Trophoblast cell (in vitro differentiated cells and primary cell): ENCODE measurements around the gene CHMP3.

Source experiments
- DNase-seq, 2 donors: peaks; one replicate each; pipeline ENCODE4 v3.0.0-alpha.2; 2016
- H2AFZ ChIP-seq: 2 replicates; pipeline ENCODE4 v1.6.1; 2013; ENCODE audit warnings: low read length, moderate library complexity, mild to moderate bottlenecking; ENCODE audit not compliant: insufficient read depth, poor library complexity
- H2AK5ac ChIP-seq: 2 replicates; pipeline ENCODE4 v1.6.1; 2013; ENCODE audit warnings: mild to moderate bottlenecking, low read length
- H2BK120ac ChIP-seq: 2 replicates; pipeline ENCODE4 v1.6.1; 2013; ENCODE audit warnings: low read length, mild to moderate bottlenecking, moderate library complexity; ENCODE audit not compliant: insufficient read depth, poor library complexity
- H2BK12ac ChIP-seq: 2 replicates; pipeline ENCODE4 v1.6.1; 2013; ENCODE audit warnings: mild to moderate bottlenecking, low read length, moderate library complexity
- H2BK5ac ChIP-seq: 2 replicates; pipeline ENCODE4 v1.6.1; 2013; ENCODE audit warnings: low read length, low read depth, moderate library complexity, mild to moderate bottlenecking; ENCODE audit not compliant: poor library complexity
- H3K14ac ChIP-seq: 2 replicates; pipeline ENCODE4 v1.6.1; 2013; ENCODE audit warnings: mild to moderate bottlenecking, low read length
- H3K18ac ChIP-seq: 2 replicates; pipeline ENCODE4 v1.6.1; 2013; ENCODE audit warnings: mild to moderate bottlenecking, low read length
- H3K23ac ChIP-seq: 2 replicates; pipeline ENCODE4 v1.6.1; 2013; ENCODE audit warnings: low read length
- H3K27ac ChIP-seq: 2 replicates; pipeline ENCODE4 v1.5.1; 2013; ENCODE audit warnings: low read depth, mild to moderate bottlenecking, inconsistent platforms, low read length, moderate library complexity
- H3K27me3 ChIP-seq: 2 replicates; pipeline ENCODE4 v1.6.1; 2013; ENCODE audit warnings: inconsistent platforms, mild to moderate bottlenecking, low read length, moderate library complexity; ENCODE audit not compliant: insufficient read depth
- H3K36me3 ChIP-seq, 2 experiments: 1 replicate in 1 of 2; 2 replicates in 1 of 2; pipeline ENCODE4 v1.6.1; 2013; ENCODE audit warnings: low read length in 2 of 2, mild to moderate bottlenecking in 2 of 2, moderate library complexity in 1 of 2; ENCODE audit not compliant: insufficient read depth in 2 of 2, control insufficient read depth in 1 of 2
- H3K4ac ChIP-seq: 2 replicates; pipeline ENCODE4 v1.6.1; 2013; ENCODE audit warnings: low read depth, mild to moderate bottlenecking, low read length, moderate library complexity
- H3K4me1 ChIP-seq, 2 experiments: 1 replicate in 1 of 2; 2 replicates in 1 of 2; pipeline ENCODE4 v1.6.1; 2013; ENCODE audit warnings: low read length in 2 of 2, mild to moderate bottlenecking in 2 of 2, moderate library complexity in 1 of 2; ENCODE audit not compliant: insufficient read depth in 2 of 2, control insufficient read depth in 1 of 2
- H3K4me2 ChIP-seq: 2 replicates; pipeline ENCODE4 v1.6.1; 2013; ENCODE audit warnings: inconsistent platforms, mild to moderate bottlenecking, low read length, moderate library complexity
- H3K4me3 ChIP-seq: 2 replicates; pipeline ENCODE4 v1.5.1; 2013; ENCODE audit warnings: mild to moderate bottlenecking, low read depth, low read length, inconsistent platforms
- H3K79me1 ChIP-seq: one replicate; pipeline ENCODE4 v1.6.1; 2013; ENCODE audit warnings: low read length
- H3K79me2 ChIP-seq: 2 replicates; pipeline ENCODE4 v1.6.1; 2013; ENCODE audit warnings: low read length, mild to moderate bottlenecking; ENCODE audit not compliant: control insufficient read depth, insufficient read depth, poor library complexity
- H3K9ac ChIP-seq: 2 replicates; pipeline ENCODE4 v1.6.1; 2013; ENCODE audit warnings: mild to moderate bottlenecking, low read length
- H3K9me3 ChIP-seq: 2 replicates; pipeline ENCODE4 v1.6.1; 2013; ENCODE audit warnings: low read depth, mild to moderate bottlenecking, control low read depth, inconsistent platforms, low read length; ENCODE audit not compliant: insufficient read depth
- H4K12ac ChIP-seq: 2 replicates; pipeline ENCODE4 v1.6.1; 2013; ENCODE audit warnings: low read depth, mild to moderate bottlenecking, low read length, moderate library complexity
- H4K8ac ChIP-seq: 2 replicates; pipeline ENCODE4 v1.6.1; 2013; ENCODE audit warnings: low read depth, mild to moderate bottlenecking, low read length, moderate library complexity
- H4K91ac ChIP-seq: one replicate; pipeline ENCODE4 v1.6.1; 2013; ENCODE audit warnings: low read depth, mild to moderate bottlenecking, low read length, moderate library complexity
- WGBS: extraction: QIAGEN DNeasy Blood & Tissue Kit; methylation state at CpG from one replicate; pipeline ENCODE4 v1.1.7; 2013; ENCODE audit warnings: missing lambda C conversion rate; ENCODE audit not compliant: insufficient read length, insufficient coverage; ENCODE audit errors: extremely low coverage; 5-methylcytosine and 5-hydroxymethylcytosine counted together

Gene CHMP3

GRCh38 chr2:86491088-86491487 lies 72.2 kb downstream of the CHMP3 start:
- H3K4me2 ChIP-seq = no peak overlapping the region
- no peak overlapping the region for H2BK12ac ChIP-seq
- H2BK120ac ChIP-seq = no peak overlapping the region
- H3K9ac ChIP-seq = no peak overlapping the region
- DNase-seq = peak; percentile 42 to 89
- H3K23ac ChIP-seq = no peak overlapping the region
- H3K27me3 ChIP-seq = no peaks in the 10 kb centered on the region
- no peak overlapping the region for H2AK5ac ChIP-seq
- no peaks in the 10 kb centered on the region for H3K4me1 ChIP-seq
- H3K4me3 ChIP-seq = no peak overlapping the region
- H2AFZ ChIP-seq = no peak overlapping the region
- peaks cover 18 to 26% of the 10 kb centered on the region in 2 experiments for H3K36me3 ChIP-seq
- H4K91ac ChIP-seq = no peak overlapping the region
- H3K9me3 ChIP-seq = no peaks in the 10 kb centered on the region
- H3K27ac ChIP-seq = no peak overlapping the region
- WGBS = no CpG with 5 or more reads among the region's 4 CpGs
- H3K18ac ChIP-seq = no peak overlapping the region
- H3K4ac ChIP-seq = no peak overlapping the region
- no peak overlapping the region for H2BK5ac ChIP-seq
- no peaks in the 10 kb centered on the region for H3K79me2 ChIP-seq
- no peak overlapping the region for H3K14ac ChIP-seq
- H4K12ac ChIP-seq = no peak overlapping the region
- no peak overlapping the region for H4K8ac ChIP-seq
- H3K79me1 ChIP-seq = no peaks in the 10 kb centered on the region

GRCh38 chr2:86490245-86490644 lies 73.0 kb downstream of the CHMP3 start:
- H3K79me1 ChIP-seq = no peaks in the 10 kb centered on the region
- H3K23ac ChIP-seq = no peak overlapping the region
- H2AK5ac ChIP-seq = no peak overlapping the region
- no peak overlapping the region for H2BK12ac ChIP-seq
- H3K9ac ChIP-seq = no peak overlapping the region
- no peak overlapping the region for H3K4ac ChIP-seq
- H3K79me2 ChIP-seq = no peaks in the 10 kb centered on the region
- DNase-seq = no peak
- H3K4me1 ChIP-seq = no peaks in the 10 kb centered on the region
- H3K27me3 ChIP-seq = no peaks in the 10 kb centered on the region
- no peak overlapping the region for H3K4me2 ChIP-seq
- H4K8ac ChIP-seq = no peak overlapping the region
- H4K12ac ChIP-seq = no peak overlapping the region
- no peak overlapping the region for H3K4me3 ChIP-seq
- no peak overlapping the region for H2BK120ac ChIP-seq
- no CpG with 5 or more reads among the region's 4 CpGs for WGBS
- no peaks in the 10 kb centered on the region for H3K9me3 ChIP-seq
- H2AFZ ChIP-seq = no peak overlapping the region
- H3K14ac ChIP-seq = no peak overlapping the region
- H3K18ac ChIP-seq = no peak overlapping the region
- H3K27ac ChIP-seq = no peak overlapping the region
- H2BK5ac ChIP-seq = no peak overlapping the region
- peaks cover 18 to 29% of the 10 kb centered on the region in 2 experiments for H3K36me3 ChIP-seq
- H4K91ac ChIP-seq = no peak overlapping the region

DNA sequence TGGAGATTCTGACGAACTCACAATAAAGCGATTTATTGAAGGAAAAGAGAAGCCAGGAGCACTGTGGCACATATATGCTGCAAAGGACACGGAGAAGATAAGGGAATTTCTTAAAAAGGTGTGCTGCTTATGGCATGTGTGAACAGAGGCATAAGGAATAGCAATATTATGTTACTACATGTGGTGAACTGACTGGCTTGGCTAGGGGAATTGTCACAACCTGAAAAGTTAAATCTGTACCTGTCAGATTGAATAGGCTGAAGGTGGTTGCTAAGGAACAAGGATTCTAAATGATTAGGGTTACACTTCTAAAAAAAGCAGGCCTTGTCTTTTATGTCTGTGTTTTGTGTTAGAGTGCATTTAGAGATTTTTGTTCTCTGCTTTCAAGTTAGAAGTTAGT lies 73.7 kb downstream of the CHMP3 start:
- H4K12ac ChIP-seq = no peak overlapping the region
- H3K79me1 ChIP-seq = no peaks in the 10 kb centered on the region
- H2BK120ac ChIP-seq = no peak overlapping the region
- DNase-seq = no peak
- no CpG with 5 or more reads among the region's 3 CpGs for WGBS
- peaks cover 14 to 31% of the 10 kb centered on the region in 2 experiments for H3K36me3 ChIP-seq
- no peak overlapping the region for H3K4me3 ChIP-seq
- H3K27me3 ChIP-seq = no peaks in the 10 kb centered on the region
- no peak overlapping the region for H2BK5ac ChIP-seq
- no peak overlapping the region for H2AK5ac ChIP-seq
- no peaks in the 10 kb centered on the region for H3K4me1 ChIP-seq
- H3K9me3 ChIP-seq = no peaks in the 10 kb centered on the region
- no peak overlapping the region for H3K27ac ChIP-seq
- H3K79me2 ChIP-seq = no peaks in the 10 kb centered on the region
- no peak overlapping the region for H4K91ac ChIP-seq
- no peak overlapping the region for H2AFZ ChIP-seq
- H3K18ac ChIP-seq = no peak overlapping the region
- no peak overlapping the region for H3K4me2 ChIP-seq
- H3K4ac ChIP-seq = no peak overlapping the region
- no peak overlapping the region for H3K9ac ChIP-seq
- no peak overlapping the region for H2BK12ac ChIP-seq
- H3K23ac ChIP-seq = no peak overlapping the region
- no peak overlapping the region for H3K14ac ChIP-seq
- no peak overlapping the region for H4K8ac ChIP-seq

DNA sequence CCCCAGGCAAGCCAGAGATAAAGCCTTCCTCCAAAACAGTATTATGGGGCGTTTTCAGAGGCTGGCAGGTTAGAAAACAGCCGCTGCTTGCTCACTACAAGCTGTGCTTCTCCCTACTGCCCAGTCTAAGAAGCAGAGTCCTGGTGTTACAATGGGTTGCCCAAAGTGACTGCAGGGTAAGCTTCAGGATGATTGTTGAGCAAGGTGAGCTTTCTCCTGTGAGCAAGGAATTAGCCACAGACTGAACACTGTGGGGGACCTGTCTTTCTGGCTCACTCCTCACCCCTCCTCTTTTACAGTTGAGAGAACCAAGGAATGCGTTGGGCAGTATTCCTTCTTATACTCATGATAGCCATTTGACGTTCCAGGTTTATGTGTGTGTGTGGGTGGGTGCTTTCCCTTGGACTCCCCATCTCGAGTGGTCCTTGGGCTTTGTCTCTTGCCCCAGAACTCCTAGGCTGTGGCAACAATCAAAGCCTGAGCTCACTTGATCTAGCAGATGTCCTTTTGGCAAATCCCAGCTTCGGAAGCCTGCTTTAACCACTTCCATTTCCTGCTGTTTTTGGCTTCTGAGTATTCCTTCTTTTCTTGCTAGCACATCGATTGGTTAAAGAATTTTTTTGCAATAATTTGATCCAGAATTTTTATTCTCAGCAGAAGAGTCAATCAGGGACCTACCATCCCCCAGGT lies 74.5 kb downstream of the CHMP3 start:
- no CpG with 5 or more reads among the region's 7 CpGs for WGBS
- Histone ChIP-seq H3K4me3 (no peak overlapping the region), H2AFZ (no peak overlapping the region), H4K12ac (no peak overlapping the region), H3K79me2 (no peaks in the 10 kb centered on the region), H4K8ac (no peak overlapping the region), H2BK12ac (no peak overlapping the region), H3K4ac (no peak overlapping the region), H2BK5ac (no peak overlapping the region), H3K4me1 (no peaks in the 10 kb centered on the region), H3K23ac (no peak overlapping the region), H3K14ac (no peak overlapping the region), H4K91ac (no peak overlapping the region), H3K4me2 (no peak overlapping the region), H3K18ac (no peak overlapping the region), H3K9me3 (no peaks in the 10 kb centered on the region), H2AK5ac (no peak overlapping the region), H3K36me3 (peaks cover 17 to 39% of the 10 kb centered on the region in 2 experiments), H3K79me1 (no peaks in the 10 kb centered on the region), H3K27me3 (no peaks in the 10 kb centered on the region), H2BK120ac (no peak overlapping the region), H3K9ac (no peak overlapping the region), H3K27ac (no peak overlapping the region)
- no peak for DNase-seq
